ENCODE results near the gene RPS8.

GRCh38 chr1:44827197-44828002, 52.1 kb downstream of the RPS8 start:
- TF ChIP-seq POLR2A (IDR thresholded peaks at IDR 0.05; ENCODE audit: extremely low read depth, insufficient read length) (no peak), MYC (IDR thresholded peaks at IDR 0.05; ENCODE audit: low read depth, low read length) (no peak)
- TF ChIP-seq, protein P1, sequence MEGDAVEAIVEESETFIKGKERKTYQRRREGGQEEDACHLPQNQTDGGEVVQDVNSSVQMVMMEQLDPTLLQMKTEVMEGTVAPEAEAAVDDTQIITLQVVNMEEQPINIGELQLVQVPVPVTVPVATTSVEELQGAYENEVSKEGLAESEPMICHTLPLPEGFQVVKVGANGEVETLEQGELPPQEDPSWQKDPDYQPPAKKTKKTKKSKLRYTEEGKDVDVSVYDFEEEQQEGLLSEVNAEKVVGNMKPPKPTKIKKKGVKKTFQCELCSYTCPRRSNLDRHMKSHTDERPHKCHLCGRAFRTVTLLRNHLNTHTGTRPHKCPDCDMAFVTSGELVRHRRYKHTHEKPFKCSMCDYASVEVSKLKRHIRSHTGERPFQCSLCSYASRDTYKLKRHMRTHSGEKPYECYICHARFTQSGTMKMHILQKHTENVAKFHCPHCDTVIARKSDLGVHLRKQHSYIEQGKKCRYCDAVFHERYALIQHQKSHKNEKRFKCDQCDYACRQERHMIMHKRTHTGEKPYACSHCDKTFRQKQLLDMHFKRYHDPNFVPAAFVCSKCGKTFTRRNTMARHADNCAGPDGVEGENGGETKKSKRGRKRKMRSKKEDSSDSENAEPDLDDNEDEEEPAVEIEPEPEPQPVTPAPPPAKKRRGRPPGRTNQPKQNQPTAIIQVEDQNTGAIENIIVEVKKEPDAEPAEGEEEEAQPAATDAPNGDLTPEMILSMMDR (IDR thresholded peaks at IDR 0.05; ENCODE audit: low read depth, low read length): no peak
